Heart left ventricle (tissue), 16 donors: Measurements from ENCODE around the gene MGAT5. TPM values are rescaled to one million over a fixed set of nuclear protein-coding genes. Genes with fewer than 3 reads are reported as not detected.
A peak's percentile ranks its signal among the peaks of the same experiment; 100 is the strongest.

ENCODE experiments used
- ATAC-seq, 4 donors: fragments of 200-7000 bp; cut with Tn5 transposase; one replicate each; pipeline ENCODE4 v1.9.1; 2020 to 2022; ENCODE audit warnings: moderate library complexity in 4 of 4, mild to moderate bottlenecking in 3 of 4, moderate number of reproducible peaks in 1 of 4
- DNase-seq, 5 donors: peaks; one replicate each; pipeline ENCODE4 v3.0.0-alpha.2; 2020
- H3K27ac ChIP-seq, 12 donors: fragments of 200-600 bp; sonication (generic) in 4 of 12; one replicate each; pipeline versions ENCODE4 v1.5.0 to v1.8.0; 2016 to 2022; ENCODE audit warnings: mild to moderate bottlenecking in 2 of 12
- H3K27me3 ChIP-seq, 9 donors: fragments of 200-600 bp; sonication (generic) in 2 of 9; one replicate each; pipeline versions ENCODE4 v1.5.1 to v1.8.0; 2016 to 2022; ENCODE audit warnings: mild to moderate bottlenecking in 3 of 9
- H3K36me3 ChIP-seq, 9 donors: fragments of 200-600 bp; sonication (generic) in 2 of 9; one replicate each; pipeline versions ENCODE4 v1.5.0 to v1.8.0; 2018 to 2022; ENCODE audit warnings: mild to moderate bottlenecking in 2 of 9
- H3K4me1 ChIP-seq, 12 donors: fragments of 200-600 bp; sonication (generic) in 4 of 12; one replicate each; pipeline versions ENCODE4 v1.5.0 to v1.8.0; 2016 to 2022; ENCODE audit warnings: mild to moderate bottlenecking in 3 of 12
- H3K4me3 ChIP-seq, 12 donors: fragments of 200-600 bp; sonication (generic) in 4 of 12; one replicate each; pipeline versions ENCODE4 v1.5.0 to v1.8.0; 2017 to 2022; ENCODE audit warnings: mild to moderate bottlenecking in 9 of 12, moderate library complexity in 4 of 12
- H3K9me3 ChIP-seq, 12 donors: fragments of 200-600 bp; sonication (generic) in 4 of 12; one replicate each; pipeline versions ENCODE4 v1.5.0 to v1.8.0; 2016 to 2022; ENCODE audit warnings: mild to moderate bottlenecking in 1 of 12
- CTCF ChIP-seq, 12 donors: fragments of 200-600 bp; sonication (generic) in 4 of 12; IDR thresholded peaks; one replicate each; pipeline versions ENCODE4 v1.5.0 to v1.8.0; 2018 to 2022; ENCODE audit warnings: antibody characterized with exemption in 12 of 12, mild to moderate bottlenecking in 5 of 12
- POLR2A ChIP-seq, 2 donors: fragments of 450-650 bp; IDR thresholded peaks; one replicate each; pipeline ENCODE4 v1.6.1; 2017; ENCODE audit warnings: antibody characterized with exemption in 2 of 2, mild to moderate bottlenecking in 2 of 2, moderate library complexity in 2 of 2
- WGBS, 4 donors: extraction: QIAGEN DNeasy Blood & Tissue Kit in 2 of 4; methylation state at CpG; one replicate each; pipeline versions ENCODE4 v1.1.5 to v1.1.7; 2013 to 2018; 5-methylcytosine and 5-hydroxymethylcytosine counted together
- intact Hi-C, 10 donors: fragments of 100-400 bp; cut with DNase I; formaldehyde crosslinking; loops; one replicate each; pipeline versions ENCODE4 v1.11.1 to v1.14.2; 2022
- polyA plus RNA-seq, 2 donors: library from polyadenylated mRNA; stranded (reverse); fragments of 200-250 nt; gene quantifications; one replicate each; pipeline ENCODE4 v1.2.3, GENCODE V29; 2013
- total RNA-seq, 9 donors: library from RNA; depleted of rRNA in 2 of 9; stranded (reverse); fragments of >200 nt in 2 of 9; fragmentation: NEBNext Ultra II Directional in 3 of 9; extraction: Animal tissue kit (Norgen Biotek cat#: 25700) in 3 of 9; gene quantifications; one replicate each; pipeline versions ENCODE4 v1.1.0 to v1.2.4, GENCODE V29; 2016 to 2023
- donor health status: ischemic (EF 13 %, LVEDD 7.1; RV severe dilation, severe dysfunction).
- donor health status: healthy with polysubstance abuse.
- donor health status: DM: no; HTN: yes; CAD: no.
- donor health status: DM: no; HTN: no; CAD: no.
- donor health status: ischemic (EF 25% LVEDD 6.9; RV normal size, moderate dysfunction).
- donor health status: ischemic (EF 25% LVEDD 5.7; RV mildly dilated, moderate dysfunction).
- donor health status: healthy.
- donor health status: DM: yes; HTN: yes; CAD: no.
- donor health status: ischemic (EF 35%, LVEDD 5.7; RV mildly dilated, moderate dysfunction).
- donor health status: nonischemic (EF 11% LVEDD 7.7; RV severe dilation, severe dysfunction).
- donor health status: DM: yes; HTN: yes; CAD: no.
- donor health status: PGD.
- donor health status: ischemic (EF 29% LVEDD 5.4; RV normal size, mild dysfunction).
- donor health status: nonischemic (EF 23%, LVEDD 6.1; RV moderate dilation, normal function).

MGAT5 gene
- total and polyA plus RNA-seq, 11 donors, result 9.7 to 116 (median 79.3) TPM

- 91 to 96% (median 92%) methylated on average over 5 of the region's 5 CpGs for WGBS, 4 donors
These were observed 118.3 kb downstream of the MGAT5 start for GRCh38 chr2:134372141-134372540.

GRCh38 chr2:134372611-134373131, 118.8 kb downstream of the MGAT5 start:
- peak overlapping the region in 8 of 12 donors; percentile 4 to 49 (median 28) for H3K27ac ChIP-seq
- WGBS, 4 donors, result 39 to 56% (median 49%) methylated on average over 7 of the region's 7 CpGs
- intact Hi-C loops, result loop anchor here in 1 of 10 donors (10.0 kb wide), 1 partner anchor 72 kb away; no protein-coding TSS in a partner anchor
- no peak for TF ChIP-seq POLR2A (IDR thresholded peaks at IDR 0.05)
- TF ChIP-seq CTCF (IDR thresholded peaks at IDR 0.05), result no peak
- DNase-seq (peak in 4 of 5 donors; percentile 54 to 70 (median 64)), ATAC-seq (peak; percentile 36 to 83 (median 60))
- H3K4me1 ChIP-seq, result peaks cover 0 to 75% (median 57%) of the 10 kb centered on the region in 12 donors
- H3K4me3 ChIP-seq, result no peak overlapping the region
- H3K27me3 ChIP-seq, result no peaks in the 10 kb centered on the region
- peaks cover 0 to 35% (median 0%) of the 10 kb centered on the region in 9 donors for H3K36me3 ChIP-seq
- no peaks in the 10 kb centered on the region for H3K9me3 ChIP-seq

More at GRCh38 chr2:134372141-134372540, 118.3 kb downstream of the MGAT5 start:
- intact Hi-C loops, result loop anchor here in 1 of 10 donors (10.0 kb wide), 1 partner anchor 73 kb away; no protein-coding TSS in a partner anchor
- Histone ChIP-seq H3K36me3 (peaks cover 0 to 34% (median 0%) of the 10 kb centered on the region in 9 donors), H3K4me3 (no peak overlapping the region), H3K27ac (peak overlapping the region in 8 of 12 donors; percentile 4 to 49 (median 26)), H3K9me3 (no peaks in the 10 kb centered on the region), H3K4me1 (peaks cover 0 to 79% (median 60%) of the 10 kb centered on the region in 12 donors), H3K27me3 (no peaks in the 10 kb centered on the region)
- DNase-seq (no peak), ATAC-seq (no peak)
- no peak for TF ChIP-seq POLR2A (IDR thresholded peaks at IDR 0.05)
- no peak for TF ChIP-seq CTCF (IDR thresholded peaks at IDR 0.05)

GRCh38 chr2:134375935-134376334, 122.1 kb downstream of the MGAT5 start:
- WGBS, 4 donors, result 54 to 67% (median 61%) methylated on average over 3 of the region's 3 CpGs
- Histone ChIP-seq H3K9me3 (no peaks in the 10 kb centered on the region), H3K4me3 (no peak overlapping the region), H3K27ac (peak overlapping the region in 4 of 12 donors; percentile 6 to 76 (median 26)), H3K36me3 (peaks cover 0 to 35% (median 0%) of the 10 kb centered on the region in 9 donors), H3K4me1 (peaks cover 0 to 62% (median 33%) of the 10 kb centered on the region in 12 donors), H3K27me3 (no peaks in the 10 kb centered on the region)
- intact Hi-C loops, result loop anchor here in 6 of 10 donors (2.0 to 10.0 kb wide), 5 partner anchors 36 to 76 kb away; no protein-coding TSS in a partner anchor
- DNase-seq, result peak in 2 of 5 donors; percentile 36 to 58
- TF ChIP-seq POLR2A (IDR thresholded peaks at IDR 0.05) (no peak), CTCF (IDR thresholded peaks at IDR 0.05) (peak; percentile 12 to 54 (median 38))
- ATAC-seq, result peak; percentile 42 to 63 (median 50)

- no peaks in the 10 kb centered on the region for H3K9me3 ChIP-seq
- H3K27ac ChIP-seq, result peak overlapping the region in 3 of 12 donors; percentile 12 to 76 (median 53)
- peaks cover 0 to 45% (median 18%) of the 10 kb centered on the region in 12 donors for H3K4me1 ChIP-seq
- DNase-seq (no peak), ATAC-seq (no peak)
- WGBS, 4 donors, result 67 to 70% (median 69%) methylated on average over 7 of the region's 7 CpGs
- intact Hi-C loops, result loop anchor here in 6 of 10 donors (2.0 to 10.0 kb wide), 5 partner anchors 35 to 75 kb away; no protein-coding TSS in a partner anchor
- H3K36me3 ChIP-seq, result peaks cover 0 to 35% (median 0%) of the 10 kb centered on the region in 9 donors
- no peak for TF ChIP-seq POLR2A (IDR thresholded peaks at IDR 0.05)
- no peak for TF ChIP-seq CTCF (IDR thresholded peaks at IDR 0.05)
- H3K27me3 ChIP-seq, result no peaks in the 10 kb centered on the region
- H3K4me3 ChIP-seq, result no peak overlapping the region
These were observed 123.9 kb downstream of the MGAT5 start for GRCh38 chr2:134377730-134378129.
